Heart left ventricle (tissue), 16 donors: ENCODE measurements around the gene TEK. TPM values are rescaled to one million over a fixed set of nuclear protein-coding genes. Genes with fewer than 3 reads are reported as not detected.

Experiments
- ATAC-seq, 4 donors: fragments of 200-7000 bp; cut with Tn5 transposase; one replicate each; pipeline ENCODE4 v1.9.1; 2020 to 2022; ENCODE audit warnings: moderate library complexity in 4 of 4, mild to moderate bottlenecking in 3 of 4, moderate number of reproducible peaks in 1 of 4
- DNase-seq, 5 donors: peaks; one replicate each; pipeline ENCODE4 v3.0.0-alpha.2; 2020
- H3K27ac ChIP-seq, 12 donors: fragments of 200-600 bp; sonication (generic) in 4 of 12; one replicate each; pipeline versions ENCODE4 v1.5.0 to v1.8.0; 2016 to 2022; ENCODE audit warnings: mild to moderate bottlenecking in 2 of 12
- H3K27me3 ChIP-seq, 9 donors: fragments of 200-600 bp; sonication (generic) in 2 of 9; one replicate each; pipeline versions ENCODE4 v1.5.1 to v1.8.0; 2016 to 2022; ENCODE audit warnings: mild to moderate bottlenecking in 3 of 9
- H3K36me3 ChIP-seq, 9 donors: fragments of 200-600 bp; sonication (generic) in 2 of 9; one replicate each; pipeline versions ENCODE4 v1.5.0 to v1.8.0; 2018 to 2022; ENCODE audit warnings: mild to moderate bottlenecking in 2 of 9
- H3K4me1 ChIP-seq, 12 donors: fragments of 200-600 bp; sonication (generic) in 4 of 12; one replicate each; pipeline versions ENCODE4 v1.5.0 to v1.8.0; 2016 to 2022; ENCODE audit warnings: mild to moderate bottlenecking in 3 of 12
- H3K4me3 ChIP-seq, 12 donors: fragments of 200-600 bp; sonication (generic) in 4 of 12; one replicate each; pipeline versions ENCODE4 v1.5.0 to v1.8.0; 2017 to 2022; ENCODE audit warnings: mild to moderate bottlenecking in 9 of 12, moderate library complexity in 4 of 12
- H3K9me3 ChIP-seq, 12 donors: fragments of 200-600 bp; sonication (generic) in 4 of 12; one replicate each; pipeline versions ENCODE4 v1.5.0 to v1.8.0; 2016 to 2022; ENCODE audit warnings: mild to moderate bottlenecking in 1 of 12
- CTCF ChIP-seq, 12 donors: fragments of 200-600 bp; sonication (generic) in 4 of 12; IDR thresholded peaks; one replicate each; pipeline versions ENCODE4 v1.5.0 to v1.8.0; 2018 to 2022; ENCODE audit warnings: antibody characterized with exemption in 12 of 12, mild to moderate bottlenecking in 5 of 12
- POLR2A ChIP-seq, 2 donors: fragments of 450-650 bp; IDR thresholded peaks; one replicate each; pipeline ENCODE4 v1.6.1; 2017; ENCODE audit warnings: antibody characterized with exemption in 2 of 2, mild to moderate bottlenecking in 2 of 2, moderate library complexity in 2 of 2
- WGBS, 4 donors: extraction: QIAGEN DNeasy Blood & Tissue Kit in 2 of 4; methylation state at CpG; one replicate each; pipeline versions ENCODE4 v1.1.5 to v1.1.7; 2013 to 2018; 5-methylcytosine and 5-hydroxymethylcytosine counted together
- intact Hi-C, 10 donors: fragments of 100-400 bp; cut with DNase I; formaldehyde crosslinking; loops; one replicate each; pipeline versions ENCODE4 v1.11.1 to v1.14.2; 2022
- polyA plus RNA-seq, 2 donors: library from polyadenylated mRNA; stranded (reverse); fragments of 200-250 nt; gene quantifications; one replicate each; pipeline ENCODE4 v1.2.3, GENCODE V29; 2013
- total RNA-seq, 9 donors: library from RNA; depleted of rRNA in 2 of 9; stranded (reverse); fragments of >200 nt in 2 of 9; fragmentation: NEBNext Ultra II Directional in 3 of 9; extraction: Animal tissue kit (Norgen Biotek cat#: 25700) in 3 of 9; gene quantifications; one replicate each; pipeline versions ENCODE4 v1.1.0 to v1.2.4, GENCODE V29; 2016 to 2023
- donor health status: ischemic (EF 13 %, LVEDD 7.1; RV severe dilation, severe dysfunction).
- donor health status: healthy with polysubstance abuse.
- donor health status: DM: no; HTN: yes; CAD: no.
- donor health status: DM: no; HTN: no; CAD: no.
- donor health status: ischemic (EF 25% LVEDD 6.9; RV normal size, moderate dysfunction).
- donor health status: ischemic (EF 25% LVEDD 5.7; RV mildly dilated, moderate dysfunction).
- donor health status: healthy.
- donor health status: DM: yes; HTN: yes; CAD: no.
- donor health status: ischemic (EF 35%, LVEDD 5.7; RV mildly dilated, moderate dysfunction).
- donor health status: nonischemic (EF 11% LVEDD 7.7; RV severe dilation, severe dysfunction).
- donor health status: DM: yes; HTN: yes; CAD: no.
- donor health status: PGD.
- donor health status: ischemic (EF 29% LVEDD 5.4; RV normal size, mild dysfunction).
- donor health status: nonischemic (EF 23%, LVEDD 6.1; RV moderate dilation, normal function).

The TEK gene
- total and polyA plus RNA-seq, 11 donors = 6.4 to 36.5 (median 19.0) TPM

- Histone ChIP-seq H3K27ac (peak overlapping the region; percentile 21 to 88 (median 73)), H3K4me1 (peaks cover 0 to 32% (median 6%) of the 10 kb centered on the region in 12 donors), H3K36me3 (no peaks in the 10 kb centered on the region), H3K4me3 (peak overlapping the region in 10 of 12 donors; percentile 11 to 64 (median 52)), H3K27me3 (no peaks in the 10 kb centered on the region), H3K9me3 (no peaks in the 10 kb centered on the region)
- DNase-seq (peak in 2 of 5 donors; percentile 22 to 35), ATAC-seq (peak; percentile 41 to 86 (median 79))
- TF ChIP-seq POLR2A (IDR thresholded peaks at IDR 0.05) = no peak
- no peak for TF ChIP-seq CTCF (IDR thresholded peaks at IDR 0.05)
- WGBS, 4 donors = 59 to 63% (median 61%) methylated on average over 2 of the region's 2 CpGs
- intact Hi-C loops = loop anchor here in 2 of 10 donors (5.0 kb wide), 2 partner anchors 75 to 80 kb away; no protein-coding TSS in a partner anchor
Observed at GRCh38 chr9:27112235-27112634, 3.2 kb downstream of the TEK start.

GRCh38 chr9:27117489-27118135 lies 8.6 kb downstream of the TEK start:
- Histone ChIP-seq H3K36me3 (no peaks in the 10 kb centered on the region), H3K9me3 (no peaks in the 10 kb centered on the region), H3K27ac (peak overlapping the region; percentile 44 to 85 (median 68)), H3K4me3 (no peak overlapping the region), H3K4me1 (peaks cover 0 to 49% (median 19%) of the 10 kb centered on the region in 12 donors), H3K27me3 (no peaks in the 10 kb centered on the region)
- 46 to 51% (median 49%) methylated on average over 10 of the region's 10 CpGs for WGBS, 4 donors
- DNase-seq (peak; percentile 74 to 90 (median 79)), ATAC-seq (peak; percentile 90 to 97 (median 96))
- TF ChIP-seq CTCF (IDR thresholded peaks at IDR 0.05) = no peak
- no peak for TF ChIP-seq POLR2A (IDR thresholded peaks at IDR 0.05)
- intact Hi-C loops = loop anchor here in 3 of 10 donors (2.0 to 5.0 kb wide), 3 partner anchors 65 to 80 kb away; no protein-coding TSS in a partner anchor

GRCh38 chr9:27118916-27119315 lies 9.9 kb downstream of the TEK start:
- peak overlapping the region in 11 of 12 donors; percentile 38 to 85 (median 66) for H3K27ac ChIP-seq
- H3K36me3 ChIP-seq = no peaks in the 10 kb centered on the region
- intact Hi-C loops = loop anchor here in 3 of 10 donors (2.0 to 5.0 kb wide), 3 partner anchors 63 to 78 kb away; no protein-coding TSS in a partner anchor
- no peaks in the 10 kb centered on the region for H3K9me3 ChIP-seq
- ATAC-seq = no peak
- no peak for TF ChIP-seq CTCF (IDR thresholded peaks at IDR 0.05)
- TF ChIP-seq POLR2A (IDR thresholded peaks at IDR 0.05) = no peak
- peaks cover 0 to 55% (median 17%) of the 10 kb centered on the region in 12 donors for H3K4me1 ChIP-seq
- no peak for DNase-seq
- 68 to 83% (median 75%) methylated on average over 6 of the region's 6 CpGs for WGBS, 4 donors
- no peaks in the 10 kb centered on the region for H3K27me3 ChIP-seq
- H3K4me3 ChIP-seq = no peak overlapping the region

- intact Hi-C loops = loop anchor here in 1 of 10 donors (5.0 kb wide), 1 partner anchor 38 kb away; no protein-coding TSS in a partner anchor
- no peak overlapping the region for H3K4me3 ChIP-seq
- DNase-seq = no peak
- TF ChIP-seq CTCF (IDR thresholded peaks at IDR 0.05) (no peak), POLR2A (IDR thresholded peaks at IDR 0.05) (no peak)
- peak overlapping the region in 2 of 12 donors; percentile 5 to 9 for H3K27ac ChIP-seq
- 60 to 90% (median 81%) methylated on average over 3 of the region's 3 CpGs for WGBS, 4 donors
- no peaks in the 10 kb centered on the region for H3K27me3 ChIP-seq
- H3K36me3 ChIP-seq = no peaks in the 10 kb centered on the region
- ATAC-seq = no peak
- peaks cover 0 to 42% (median 21%) of the 10 kb centered on the region in 12 donors for H3K4me1 ChIP-seq
- no peaks in the 10 kb centered on the region for H3K9me3 ChIP-seq
Observed at GRCh38 chr9:27124151-27124550, 15.1 kb downstream of the TEK start.
